Loucy (cell line): ENCODE measurements around the gene CTSE.

ENCODE experiments used
- CTCF ChIP-seq: fragments of 200-600 bp; sonication (generic); conservative IDR thresholded peaks from 2 replicates; pipeline ENCODE4 v1.5.1; 2014; ENCODE audit warnings: mild to moderate bottlenecking, antibody characterized with exemption, low read length
- EZH2phosphoT487 ChIP-seq: fragments of 200-600 bp; IDR thresholded peaks from 2 replicates; pipeline ENCODE4 v1.6.1; 2018; ENCODE audit warnings: antibody characterized with exemption, mild to moderate bottlenecking, moderate library complexity, borderline replicate concordance

GRCh38 chr1:206029484-206029883 is 5.8 kb upstream of the CTSE start:
- TF ChIP-seq CTCF, result no peak
- TF ChIP-seq EZH2phosphoT487, result no peak
